Upper lobe of left lung (tissue), 6 donors: ENCODE results near the gene TFEB. TPM values are rescaled to one million over a fixed set of nuclear protein-coding genes. Genes with fewer than 3 reads are reported as not detected.

Source experiments
- ATAC-seq, 2 donors: fragments of 200-7000 bp; cut with Tn5 transposase; one replicate each; pipeline ENCODE4 v1.9.1; 2022; ENCODE audit warnings: mild to moderate bottlenecking in 2 of 2, moderate library complexity in 2 of 2; ENCODE audit not compliant: low FRiP score in 2 of 2
- DNase-seq, 2 donors: peaks; one replicate each; pipeline ENCODE4 v3.0.0-alpha.2; 2019 to 2020
- H3K27ac ChIP-seq, 4 donors: fragments of 200-600 bp; sonication (generic); one replicate each; pipeline ENCODE4 v1.5.1; 2016 to 2019
- H3K27me3 ChIP-seq, 4 donors: fragments of 200-600 bp; sonication (generic); one replicate each; pipeline ENCODE4 v1.5.1; 2017 to 2019
- H3K36me3 ChIP-seq, 4 donors: fragments of 200-600 bp; sonication (generic); one replicate each; pipeline ENCODE4 v1.5.1; 2016 to 2019
- H3K4me1 ChIP-seq, 4 donors: fragments of 200-600 bp; sonication (generic); one replicate each; pipeline ENCODE4 v1.5.1; 2018 to 2019
- H3K4me3 ChIP-seq, 4 donors: fragments of 200-600 bp; sonication (generic); one replicate each; pipeline ENCODE4 v1.5.1; 2017 to 2019; ENCODE audit warnings: mild to moderate bottlenecking in 2 of 4, moderate library complexity in 1 of 4
- H3K9me3 ChIP-seq, 4 donors: fragments of 200-600 bp; sonication (generic); one replicate each; pipeline ENCODE4 v1.5.1; 2018 to 2019
- EP300 ChIP-seq, 4 donors: sonication (generic); formaldehyde crosslinking; IDR thresholded peaks; one replicate each; pipeline ENCODE4 v1.5.1; 2017; ENCODE audit warnings: antibody characterized with exemption in 4 of 4, control low read depth in 2 of 4
- POLR2A ChIP-seq, 4 donors: fragments of 450-650 bp; IDR thresholded peaks; one replicate each; pipeline ENCODE4 v1.5.1; 2016 to 2017; ENCODE audit warnings: antibody characterized with exemption in 4 of 4, mild to moderate bottlenecking in 2 of 4
- POLR2AphosphoS5 ChIP-seq, 2 donors: sonication (generic); formaldehyde crosslinking; IDR thresholded peaks; one replicate each; pipeline ENCODE4 v1.5.1; 2017; ENCODE audit warnings: antibody characterized with exemption in 2 of 2
- WGBS, 2 donors: methylation state at CpG; one replicate each; pipeline ENCODE4 v1.1.5; 2017 to 2018; 5-methylcytosine and 5-hydroxymethylcytosine counted together
- total RNA-seq, 6 donors: library from RNA; depleted of rRNA in 4 of 6; stranded (reverse); fragments of >200 nt in 4 of 6; gene quantifications; one replicate each; pipeline versions ENCODE4 v1.1.0 to v1.2.1, GENCODE V29; 2016 to 2021
- TF ChIP-seq, protein P1 (sequence below), 6 experiments: fragments of 450-650 bp in 4 of 6; fragments of 200-600 bp in 2 of 6; sonication (generic) in 2 of 6; IDR thresholded peaks; one replicate each; pipeline ENCODE4 v1.5.1; 2016 to 2019; ENCODE audit warnings: antibody characterized with exemption in 6 of 6
- donor health status: DM: no; HTN: no; CAD: no; lungs with moderate emphysema.
- donor health status: DM: no; HTN: yes; CAD: no; lungs with severe emphysema.

The TFEB gene
- total RNA-seq: 10 to 100 TPM; 20.2 to 46.0 (median 27.3) TPM

DNA sequence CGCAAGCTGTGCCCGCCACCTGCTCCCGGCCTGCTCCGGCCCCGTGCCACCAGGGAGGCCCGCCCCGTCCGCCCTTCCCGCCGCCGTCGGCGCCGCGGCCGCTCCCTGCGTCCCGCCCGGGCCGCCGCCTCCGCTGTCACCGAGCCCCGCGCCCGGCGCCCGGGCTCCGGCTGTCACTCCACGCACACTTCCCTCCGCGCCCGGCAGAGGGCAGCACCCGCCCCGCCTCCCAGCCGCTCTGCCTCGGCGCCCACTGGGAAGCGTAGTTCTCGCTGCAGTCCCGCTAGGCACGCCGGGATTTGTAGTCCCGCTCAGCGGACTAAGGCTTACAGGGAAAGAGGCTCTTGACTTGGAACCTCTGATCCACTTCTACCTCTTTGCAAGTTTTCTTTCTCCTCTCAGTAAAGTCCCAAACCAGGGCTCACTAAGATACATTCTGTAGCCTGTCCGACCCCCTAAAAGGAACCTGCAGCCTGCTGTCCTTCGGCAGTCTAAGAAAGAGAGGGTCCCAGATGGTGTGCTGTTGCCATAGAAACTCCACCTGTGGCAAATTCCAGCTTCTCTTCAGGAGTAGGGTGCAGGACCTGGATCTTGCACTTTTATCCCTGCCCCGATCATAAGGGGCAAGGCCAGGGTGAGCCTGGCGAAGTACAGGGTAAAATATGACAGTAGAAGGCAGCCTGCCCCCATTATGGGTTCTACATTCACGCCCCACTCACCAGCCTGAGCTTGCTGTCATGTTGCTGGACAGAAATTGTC is at the start of gene TFEB:
TSS of gene TFEB (minus strand) at position 182 of the 759 bp plus-strand sequence. CDS start 44,395 bp downstream, outside the sequence.
- peak within 1 kb of the TSS; percentile 76 to 98 (median 93) for H3K4me3 ChIP-seq
- H3K4me1 ChIP-seq: peaks cover 23 to 39% (median 31%) of the 10 kb centered on the region in 4 donors
- peak within 1 kb of the TSS; percentile 94 to 99 (median 96) for H3K27ac ChIP-seq
- DNase-seq: peak; percentile 98 to 99
- H3K27me3 ChIP-seq: no peaks in the 10 kb centered on the region
- peak; percentile 91 to 94 for ATAC-seq
- no peaks in the 10 kb centered on the region for H3K9me3 ChIP-seq
- TF ChIP-seq POLR2AphosphoS5 (IDR thresholded peaks at IDR 0.05) (peak; percentile 75 to 80), POLR2A (IDR thresholded peaks at IDR 0.05) (peak in 2 of 4 donors; percentile 12 to 61), EP300 (IDR thresholded peaks at IDR 0.05) (no peak)
- TF ChIP-seq, protein P1, sequence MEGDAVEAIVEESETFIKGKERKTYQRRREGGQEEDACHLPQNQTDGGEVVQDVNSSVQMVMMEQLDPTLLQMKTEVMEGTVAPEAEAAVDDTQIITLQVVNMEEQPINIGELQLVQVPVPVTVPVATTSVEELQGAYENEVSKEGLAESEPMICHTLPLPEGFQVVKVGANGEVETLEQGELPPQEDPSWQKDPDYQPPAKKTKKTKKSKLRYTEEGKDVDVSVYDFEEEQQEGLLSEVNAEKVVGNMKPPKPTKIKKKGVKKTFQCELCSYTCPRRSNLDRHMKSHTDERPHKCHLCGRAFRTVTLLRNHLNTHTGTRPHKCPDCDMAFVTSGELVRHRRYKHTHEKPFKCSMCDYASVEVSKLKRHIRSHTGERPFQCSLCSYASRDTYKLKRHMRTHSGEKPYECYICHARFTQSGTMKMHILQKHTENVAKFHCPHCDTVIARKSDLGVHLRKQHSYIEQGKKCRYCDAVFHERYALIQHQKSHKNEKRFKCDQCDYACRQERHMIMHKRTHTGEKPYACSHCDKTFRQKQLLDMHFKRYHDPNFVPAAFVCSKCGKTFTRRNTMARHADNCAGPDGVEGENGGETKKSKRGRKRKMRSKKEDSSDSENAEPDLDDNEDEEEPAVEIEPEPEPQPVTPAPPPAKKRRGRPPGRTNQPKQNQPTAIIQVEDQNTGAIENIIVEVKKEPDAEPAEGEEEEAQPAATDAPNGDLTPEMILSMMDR (IDR thresholded peaks at IDR 0.05): peak; percentile 98 to 100 (median 99)
- WGBS, 2 donors: 7 to 32% methylated on average over 12 to 41 of the region's 50 CpGs
- peaks cover 0 to 2% (median 0%) of the 10 kb centered on the region in 4 donors for H3K36me3 ChIP-seq

DNA sequence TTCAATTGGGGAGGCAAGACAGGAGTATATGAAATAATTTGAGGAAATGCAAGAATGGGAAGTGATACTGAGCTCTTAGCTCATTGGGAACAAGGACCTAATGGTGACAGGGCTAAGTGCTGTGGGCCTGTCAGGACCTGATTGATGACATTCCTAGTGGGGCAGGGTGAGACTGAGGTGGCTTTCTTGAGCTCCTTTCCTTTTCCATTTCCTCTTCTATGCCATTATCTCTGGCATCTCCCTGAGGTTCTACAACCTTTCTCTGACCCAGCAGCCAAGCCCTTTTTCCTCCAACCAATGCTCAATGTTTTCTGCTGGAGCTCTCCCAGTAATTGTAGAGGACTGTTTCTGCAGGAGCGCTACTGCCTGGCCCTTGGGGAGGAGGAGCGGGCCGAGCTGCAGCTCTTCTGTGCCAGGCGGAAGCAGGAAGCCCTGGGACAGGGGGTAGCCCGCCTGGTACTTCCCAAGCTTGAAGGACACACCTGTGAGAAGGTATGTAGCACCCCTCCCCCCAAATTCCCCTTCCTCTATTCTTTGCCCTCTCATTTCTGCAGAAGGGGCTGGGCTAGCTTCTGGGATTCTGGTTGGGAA is 49.3 kb upstream of the TFEB start:
- ATAC-seq (no peak), DNase-seq (peak in 1 of 2 donors; percentile 56)
- Histone ChIP-seq H3K9me3 (no peaks in the 10 kb centered on the region), H3K27me3 (no peaks in the 10 kb centered on the region), H3K4me1 (peaks cover 51 to 75% (median 53%) of the 10 kb centered on the region in 4 donors), H3K36me3 (peaks cover 2 to 12% (median 5%) of the 10 kb centered on the region in 4 donors), H3K4me3 (no peak overlapping the region), H3K27ac (peak overlapping the region; percentile 45 to 97 (median 75))
- 40 to 56% methylated on average over 5 of the region's 5 CpGs for WGBS, 2 donors
- no peak for TF ChIP-seq POLR2A (IDR thresholded peaks at IDR 0.05)
- no peak for TF ChIP-seq EP300 (IDR thresholded peaks at IDR 0.05)
- TF ChIP-seq, protein P1 (IDR thresholded peaks at IDR 0.05): no peak
- no peak for TF ChIP-seq POLR2AphosphoS5 (IDR thresholded peaks at IDR 0.05)

DNA sequence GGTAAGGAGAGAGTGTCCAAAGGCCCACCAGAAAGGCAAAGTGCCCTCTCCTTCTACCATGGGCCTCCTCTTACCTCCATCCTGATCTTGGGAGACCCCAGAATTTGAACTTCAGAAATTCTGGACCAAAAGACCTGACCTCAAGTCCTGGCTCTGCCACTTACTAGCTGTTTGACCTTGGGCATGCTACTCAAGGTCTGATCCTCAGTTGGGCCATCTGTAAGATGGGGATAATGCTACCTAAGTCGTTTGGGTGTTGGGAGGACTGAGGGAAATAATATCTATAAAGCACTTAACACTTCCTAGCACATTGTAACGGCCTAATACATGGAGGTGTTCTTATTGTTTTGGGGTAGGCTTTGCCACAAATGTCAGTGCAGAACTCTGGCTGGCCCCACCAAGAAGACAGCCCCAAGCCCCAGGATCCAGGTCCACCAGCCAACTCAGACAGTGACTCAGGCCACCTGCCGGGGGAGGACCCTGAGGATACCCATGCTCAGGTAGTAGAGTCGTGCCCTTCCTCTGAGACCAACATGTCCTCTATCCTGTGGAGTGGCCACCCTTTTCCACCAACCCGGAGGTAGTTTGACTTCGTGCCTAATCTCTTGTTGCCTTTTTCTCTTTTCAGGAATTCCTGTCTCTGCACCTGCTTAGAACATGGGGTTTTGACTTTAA is 47.8 kb upstream of the TFEB start:
- no peaks in the 10 kb centered on the region for H3K27me3 ChIP-seq
- H3K4me1 ChIP-seq: peaks cover 49 to 73% (median 52%) of the 10 kb centered on the region in 4 donors
- WGBS, 2 donors: 80 to 83% methylated on average over 5 to 6 of the region's 6 CpGs
- DNase-seq: no peak
- ATAC-seq: no peak
- peaks cover 0 to 4% (median 0%) of the 10 kb centered on the region in 4 donors for H3K36me3 ChIP-seq
- peak overlapping the region in 2 of 4 donors; percentile 30 to 94 for H3K27ac ChIP-seq
- H3K9me3 ChIP-seq: no peaks in the 10 kb centered on the region
- TF ChIP-seq, protein P1 (IDR thresholded peaks at IDR 0.05): no peak
- TF ChIP-seq POLR2A (IDR thresholded peaks at IDR 0.05) (no peak), EP300 (IDR thresholded peaks at IDR 0.05) (no peak), POLR2AphosphoS5 (IDR thresholded peaks at IDR 0.05) (no peak)
- H3K4me3 ChIP-seq: no peak overlapping the region

DNA sequence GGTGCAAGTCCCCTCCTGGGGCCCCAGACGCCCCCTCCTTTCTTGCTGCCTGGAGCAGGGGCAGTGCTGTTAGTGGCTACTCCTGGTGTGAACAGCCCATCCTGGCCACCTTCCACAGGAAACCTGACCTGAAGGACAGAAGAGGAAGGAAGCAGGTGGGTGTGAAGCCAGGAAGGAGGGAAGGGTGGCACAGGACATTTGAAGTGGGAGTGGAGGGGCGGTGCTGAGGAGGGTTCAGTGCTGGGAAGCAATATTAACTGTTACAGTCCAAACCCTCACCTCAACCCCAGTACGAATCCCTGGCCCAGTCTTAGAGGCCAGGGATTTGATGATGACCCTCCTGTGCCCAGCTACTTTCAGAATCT is 45.9 kb upstream of the TFEB start:
- H3K27me3 ChIP-seq: no peaks in the 10 kb centered on the region
- no peaks in the 10 kb centered on the region for H3K9me3 ChIP-seq
- peak overlapping the region; percentile 64 to 85 (median 68) for H3K4me3 ChIP-seq
- peaks cover 0 to 13% (median 4%) of the 10 kb centered on the region in 4 donors for H3K36me3 ChIP-seq
- ATAC-seq (peak in 1 of 2 donors; percentile 8), DNase-seq (peak in 1 of 2 donors; percentile 77)
- 10 to 18% methylated on average over 3 of the region's 3 CpGs for WGBS, 2 donors
- peak; percentile 2 to 12 for TF ChIP-seq POLR2AphosphoS5 (IDR thresholded peaks at IDR 0.05)
- TF ChIP-seq, protein P1 (IDR thresholded peaks at IDR 0.05): no peak
- peaks cover 50 to 76% (median 60%) of the 10 kb centered on the region in 4 donors for H3K4me1 ChIP-seq
- peak overlapping the region; percentile 70 to 92 (median 86) for H3K27ac ChIP-seq
